ENCODE data around the gene CMIP.

Gene CMIP

GRCh38 chr16:81460075-81460474, 15.5 kb downstream of the CMIP start:
- POLR2A ChIA-PET: no interaction called here
- CTCF ChIA-PET: no interaction called here
- TF ChIP-seq FOXA1 (IDR thresholded peaks at IDR 0.05) (no peak), NFRKB (IDR thresholded peaks at IDR 0.05) (no peak), ELF4 (IDR thresholded peaks at IDR 0.05) (no peak), ZNF384 (IDR thresholded peaks at IDR 0.05) (no peak), ARNT (IDR thresholded peaks at IDR 0.05) (no peak), BHLHE40 (IDR thresholded peaks at IDR 0.05; ENCODE audit: borderline replicate concordance) (no peak), LEF1 (IDR thresholded peaks at IDR 0.05; ENCODE audit: borderline replicate concordance) (no peak), L3MBTL2 (conservative IDR thresholded peaks at IDR 0.05) (no peak), SP1 (IDR thresholded peaks at IDR 0.05) (no peak), CTBP1 (IDR thresholded peaks at IDR 0.05; ENCODE audit: borderline replicate concordance) (no peak), SUZ12 (IDR thresholded peaks at IDR 0.05) (no peak), FOXM1 (IDR thresholded peaks at IDR 0.05; ENCODE audit: borderline replicate concordance) (no peak), HDGF (IDR thresholded peaks at IDR 0.05; ENCODE audit: borderline replicate concordance) (no peak), FOXK2 (IDR thresholded peaks at IDR 0.05) (no peak), TARDBP (IDR thresholded peaks at IDR 0.05) (no peak)
- TF ChIP-seq, protein P1, sequence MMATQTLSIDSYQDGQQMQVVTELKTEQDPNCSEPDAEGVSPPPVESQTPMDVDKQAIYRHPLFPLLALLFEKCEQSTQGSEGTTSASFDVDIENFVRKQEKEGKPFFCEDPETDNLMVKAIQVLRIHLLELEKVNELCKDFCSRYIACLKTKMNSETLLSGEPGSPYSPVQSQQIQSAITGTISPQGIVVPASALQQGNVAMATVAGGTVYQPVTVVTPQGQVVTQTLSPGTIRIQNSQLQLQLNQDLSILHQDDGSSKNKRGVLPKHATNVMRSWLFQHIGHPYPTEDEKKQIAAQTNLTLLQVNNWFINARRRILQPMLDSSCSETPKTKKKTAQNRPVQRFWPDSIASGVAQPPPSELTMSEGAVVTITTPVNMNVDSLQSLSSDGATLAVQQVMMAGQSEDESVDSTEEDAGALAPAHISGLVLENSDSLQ (IDR thresholded peaks at IDR 0.05): no peak
- no peak for DNase-seq (ENCODE audit: extremely low spot score)

GRCh38 chr16:81461243-81461642, 16.6 kb downstream of the CMIP start:
- no peak for TF ChIP-seq HDGF (IDR thresholded peaks at IDR 0.05; ENCODE audit: borderline replicate concordance)
- TF ChIP-seq BHLHE40 (IDR thresholded peaks at IDR 0.05; ENCODE audit: borderline replicate concordance): no peak
- no peak for TF ChIP-seq TARDBP (IDR thresholded peaks at IDR 0.05)
- TF ChIP-seq LEF1 (IDR thresholded peaks at IDR 0.05; ENCODE audit: borderline replicate concordance): no peak
- no peak for TF ChIP-seq FOXA1 (IDR thresholded peaks at IDR 0.05)
- no peak for TF ChIP-seq SUZ12 (IDR thresholded peaks at IDR 0.05)
- ChIA-PET CTCF (no interaction called here), POLR2A (no interaction called here)
- no peak for DNase-seq (ENCODE audit: extremely low spot score)

DNA sequence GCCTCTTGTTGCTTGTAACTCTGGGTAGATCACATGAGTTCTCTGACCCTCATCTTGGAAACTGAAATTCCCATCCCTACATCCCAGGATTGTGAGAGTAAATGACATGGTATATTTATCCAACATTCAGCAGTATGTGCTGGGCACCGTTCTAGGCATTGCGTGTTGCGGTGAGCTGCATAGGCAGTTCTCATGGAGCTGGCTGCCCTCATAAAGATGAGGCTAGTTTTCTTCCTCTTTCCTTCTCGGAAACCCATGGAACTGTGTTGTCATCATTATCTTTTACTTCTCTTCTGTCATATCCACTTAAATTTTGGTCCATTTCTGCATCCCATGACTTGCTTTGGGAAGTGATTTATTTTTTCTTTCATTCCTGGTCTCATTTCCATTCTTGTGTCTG, 17.2 kb downstream of the CMIP start:
- no peak for DNase-seq (ENCODE audit: extremely low spot score)
- CTCF ChIA-PET: no interaction called here
- no peak for TF ChIP-seq CTBP1 (IDR thresholded peaks at IDR 0.05; ENCODE audit: borderline replicate concordance)
- TF ChIP-seq, protein P1 (IDR thresholded peaks at IDR 0.05): no peak
- no peak for TF ChIP-seq ELF4 (IDR thresholded peaks at IDR 0.05)
- TF ChIP-seq NFRKB (IDR thresholded peaks at IDR 0.05): no peak
- no peak for TF ChIP-seq FOXM1 (IDR thresholded peaks at IDR 0.05; ENCODE audit: borderline replicate concordance)
- TF ChIP-seq TARDBP (IDR thresholded peaks at IDR 0.05): no peak
- TF ChIP-seq FOXK2 (IDR thresholded peaks at IDR 0.05): no peak
- TF ChIP-seq ARNT (IDR thresholded peaks at IDR 0.05): no peak
- no peak for TF ChIP-seq SUZ12 (IDR thresholded peaks at IDR 0.05)
- TF ChIP-seq ZNF384 (IDR thresholded peaks at IDR 0.05): no peak
- TF ChIP-seq LEF1 (IDR thresholded peaks at IDR 0.05; ENCODE audit: borderline replicate concordance): no peak
- no peak for TF ChIP-seq SP1 (IDR thresholded peaks at IDR 0.05)
- TF ChIP-seq FOXA1 (IDR thresholded peaks at IDR 0.05): no peak
- no peak for TF ChIP-seq L3MBTL2 (conservative IDR thresholded peaks at IDR 0.05)
- TF ChIP-seq BHLHE40 (IDR thresholded peaks at IDR 0.05; ENCODE audit: borderline replicate concordance): no peak
- TF ChIP-seq HDGF (IDR thresholded peaks at IDR 0.05; ENCODE audit: borderline replicate concordance): no peak
- POLR2A ChIA-PET: no interaction called here

DNA sequence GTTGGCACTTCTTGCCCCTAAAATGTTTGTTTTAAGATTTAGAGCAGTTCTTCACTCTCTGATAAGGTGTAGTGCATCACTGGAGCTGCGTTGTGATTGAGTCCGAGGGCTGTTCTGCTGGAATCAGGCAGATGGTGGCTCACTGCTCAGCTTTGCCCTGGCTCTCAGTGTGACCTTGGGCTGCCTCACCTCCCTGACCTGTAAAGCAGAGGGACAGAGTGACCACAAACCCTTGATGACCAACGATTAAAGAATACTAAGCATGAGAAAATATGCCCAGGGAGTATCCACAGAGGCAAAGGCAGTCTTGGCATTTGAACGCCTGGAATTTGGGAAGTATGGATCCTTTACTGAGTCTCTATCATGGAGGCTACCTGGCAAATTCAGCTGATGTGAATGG, 18.1 kb downstream of the CMIP start:
- ChIA-PET POLR2A (no interaction called here), CTCF (no interaction called here)
- DNase-seq (ENCODE audit: extremely low spot score): no peak

DNA sequence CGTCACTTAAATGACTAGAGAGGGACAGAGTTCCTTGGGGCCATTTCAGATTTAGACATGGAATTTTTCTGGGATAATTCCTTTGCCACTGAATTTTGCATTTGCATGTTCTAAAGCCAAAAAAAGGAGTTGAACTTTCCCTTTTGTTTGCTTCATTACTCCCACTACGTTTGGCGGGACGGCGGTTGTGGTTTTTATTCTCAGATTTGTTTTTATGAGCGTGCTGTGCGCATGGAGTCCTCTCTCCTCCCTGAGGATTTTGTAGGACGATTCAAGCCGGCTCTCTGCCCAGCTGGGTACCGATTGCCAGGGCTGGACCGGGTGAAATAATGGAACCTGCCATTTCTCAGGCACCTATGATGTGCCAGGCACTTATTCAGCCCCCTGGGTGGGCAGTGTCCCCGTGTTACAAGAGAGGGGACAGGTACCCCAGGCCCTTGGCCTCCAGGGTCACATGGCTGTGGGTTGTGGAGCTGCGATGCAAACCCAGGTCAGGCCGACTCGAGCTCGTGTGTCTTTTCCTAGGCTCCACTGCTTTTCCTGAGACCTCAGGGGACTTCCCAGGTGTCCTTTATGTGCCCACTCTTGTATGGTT, 18.8 kb downstream of the CMIP start:
- ChIA-PET POLR2A (no interaction called here), CTCF (interaction anchor here (0.7 kb wide), 1 partner anchor 134 kb away, joined by 3 read pairs; no protein-coding TSS in a partner anchor)
- TF ChIP-seq FOXM1 (IDR thresholded peaks at IDR 0.05; ENCODE audit: borderline replicate concordance) (no peak), L3MBTL2 (conservative IDR thresholded peaks at IDR 0.05) (no peak), HDGF (IDR thresholded peaks at IDR 0.05; ENCODE audit: borderline replicate concordance) (no peak), SP1 (IDR thresholded peaks at IDR 0.05) (no peak), BHLHE40 (IDR thresholded peaks at IDR 0.05; ENCODE audit: borderline replicate concordance) (no peak), TARDBP (IDR thresholded peaks at IDR 0.05) (no peak), NFRKB (IDR thresholded peaks at IDR 0.05) (no peak), FOXK2 (IDR thresholded peaks at IDR 0.05) (no peak), CTBP1 (IDR thresholded peaks at IDR 0.05; ENCODE audit: borderline replicate concordance) (no peak), SUZ12 (IDR thresholded peaks at IDR 0.05) (no peak), ZNF384 (IDR thresholded peaks at IDR 0.05) (no peak), FOXA1 (IDR thresholded peaks at IDR 0.05) (no peak), ELF4 (IDR thresholded peaks at IDR 0.05) (no peak), LEF1 (IDR thresholded peaks at IDR 0.05; ENCODE audit: borderline replicate concordance) (no peak), ARNT (IDR thresholded peaks at IDR 0.05) (no peak)
- TF ChIP-seq, protein P1 (IDR thresholded peaks at IDR 0.05): no peak
- no peak for DNase-seq (ENCODE audit: extremely low spot score)

More for the DNA sequence above, 18.1 kb downstream of the CMIP start:
- TF ChIP-seq FOXK2 (IDR thresholded peaks at IDR 0.05) (no peak), SUZ12 (IDR thresholded peaks at IDR 0.05) (no peak), FOXM1 (IDR thresholded peaks at IDR 0.05; ENCODE audit: borderline replicate concordance) (no peak), ARNT (IDR thresholded peaks at IDR 0.05) (no peak), NFRKB (IDR thresholded peaks at IDR 0.05) (no peak), FOXA1 (IDR thresholded peaks at IDR 0.05) (no peak), BHLHE40 (IDR thresholded peaks at IDR 0.05; ENCODE audit: borderline replicate concordance) (no peak), ELF4 (IDR thresholded peaks at IDR 0.05) (no peak), LEF1 (IDR thresholded peaks at IDR 0.05; ENCODE audit: borderline replicate concordance) (no peak), HDGF (IDR thresholded peaks at IDR 0.05; ENCODE audit: borderline replicate concordance) (no peak), L3MBTL2 (conservative IDR thresholded peaks at IDR 0.05) (no peak), SP1 (IDR thresholded peaks at IDR 0.05) (no peak), TARDBP (IDR thresholded peaks at IDR 0.05) (no peak), CTBP1 (IDR thresholded peaks at IDR 0.05; ENCODE audit: borderline replicate concordance) (no peak), ZNF384 (IDR thresholded peaks at IDR 0.05) (no peak)
- TF ChIP-seq, protein P1 (IDR thresholded peaks at IDR 0.05): no peak
